ENCODE results near the gene PIK3R3.

Gene PIK3R3

DNA sequence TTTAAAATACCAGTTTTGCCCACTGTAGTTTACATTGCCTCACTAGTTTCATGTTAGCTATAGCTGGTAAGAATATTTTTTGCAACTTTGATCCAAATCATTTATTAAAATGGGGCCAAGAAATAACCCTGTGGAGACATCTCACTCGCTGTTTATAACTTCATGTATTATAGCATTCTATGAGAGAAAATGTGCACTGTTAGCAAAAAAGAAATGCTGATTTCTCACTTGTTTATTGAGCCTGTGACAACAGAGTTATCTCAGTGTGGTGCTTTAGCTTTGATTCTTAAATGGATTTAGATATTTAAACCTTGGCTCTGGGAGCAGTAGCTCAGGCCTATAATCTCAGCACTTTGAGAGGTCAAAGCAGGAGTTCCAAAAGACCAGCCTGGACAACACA is 127.9 kb downstream of the PIK3R3 start:
- Histone ChIP-seq H3K27me3 (ENCODE audit: control insufficient read depth in 1 of 2, insufficient read depth in 2 of 2, low read length in 2 of 2) (no peaks in the 10 kb centered on the region), H3K4me3 (ENCODE audit: low read length in 2 of 2) (no peak overlapping the region), H3K9me3 (ENCODE audit: control insufficient read depth in 2 of 2, low read length in 2 of 2) (no peaks in the 10 kb centered on the region), H3K4me1 (ENCODE audit: control insufficient read depth, insufficient read depth, low read length) (no peaks in the 10 kb centered on the region), H3K27ac (ENCODE audit: low read length) (no peak overlapping the region), H3K9ac (ENCODE audit: low read length in 2 of 2) (no peak overlapping the region), H3K36me3 (ENCODE audit: control insufficient read depth in 2 of 2, insufficient read depth in 2 of 2, low read length in 2 of 2) (peaks cover 19 to 21% of the 10 kb centered on the region in 2 donors)

- H3K27ac ChIP-seq (ENCODE audit: low read length), result no peak overlapping the region
- no peak overlapping the region for H3K9ac ChIP-seq (ENCODE audit: low read length in 2 of 2)
- no peaks in the 10 kb centered on the region for H3K4me1 ChIP-seq (ENCODE audit: control insufficient read depth, insufficient read depth, low read length)
- H3K4me3 ChIP-seq (ENCODE audit: low read length in 2 of 2), result no peak overlapping the region
- H3K27me3 ChIP-seq (ENCODE audit: control insufficient read depth in 1 of 2, insufficient read depth in 2 of 2, low read length in 2 of 2), result no peaks in the 10 kb centered on the region
- H3K9me3 ChIP-seq (ENCODE audit: control insufficient read depth in 2 of 2, low read length in 2 of 2), result no peaks in the 10 kb centered on the region
- peaks cover 10 to 12% of the 10 kb centered on the region in 2 donors for H3K36me3 ChIP-seq (ENCODE audit: control insufficient read depth in 2 of 2, insufficient read depth in 2 of 2, low read length in 2 of 2)
Measured at GRCh38 chr1:46003315-46003714, 129.1 kb downstream of the PIK3R3 start.

GRCh38 chr1:46002551-46003150 is 129.8 kb downstream of the PIK3R3 start:
- no peak overlapping the region for H3K9ac ChIP-seq (ENCODE audit: low read length in 2 of 2)
- H3K27ac ChIP-seq (ENCODE audit: low read length), result no peak overlapping the region
- peaks cover 9 to 12% of the 10 kb centered on the region in 2 donors for H3K36me3 ChIP-seq (ENCODE audit: control insufficient read depth in 2 of 2, insufficient read depth in 2 of 2, low read length in 2 of 2)
- H3K4me3 ChIP-seq (ENCODE audit: low read length in 2 of 2), result no peak overlapping the region
- H3K27me3 ChIP-seq (ENCODE audit: control insufficient read depth in 1 of 2, insufficient read depth in 2 of 2, low read length in 2 of 2), result no peaks in the 10 kb centered on the region
- no peaks in the 10 kb centered on the region for H3K4me1 ChIP-seq (ENCODE audit: control insufficient read depth, insufficient read depth, low read length)
- H3K9me3 ChIP-seq (ENCODE audit: control insufficient read depth in 2 of 2, low read length in 2 of 2), result no peaks in the 10 kb centered on the region

DNA sequence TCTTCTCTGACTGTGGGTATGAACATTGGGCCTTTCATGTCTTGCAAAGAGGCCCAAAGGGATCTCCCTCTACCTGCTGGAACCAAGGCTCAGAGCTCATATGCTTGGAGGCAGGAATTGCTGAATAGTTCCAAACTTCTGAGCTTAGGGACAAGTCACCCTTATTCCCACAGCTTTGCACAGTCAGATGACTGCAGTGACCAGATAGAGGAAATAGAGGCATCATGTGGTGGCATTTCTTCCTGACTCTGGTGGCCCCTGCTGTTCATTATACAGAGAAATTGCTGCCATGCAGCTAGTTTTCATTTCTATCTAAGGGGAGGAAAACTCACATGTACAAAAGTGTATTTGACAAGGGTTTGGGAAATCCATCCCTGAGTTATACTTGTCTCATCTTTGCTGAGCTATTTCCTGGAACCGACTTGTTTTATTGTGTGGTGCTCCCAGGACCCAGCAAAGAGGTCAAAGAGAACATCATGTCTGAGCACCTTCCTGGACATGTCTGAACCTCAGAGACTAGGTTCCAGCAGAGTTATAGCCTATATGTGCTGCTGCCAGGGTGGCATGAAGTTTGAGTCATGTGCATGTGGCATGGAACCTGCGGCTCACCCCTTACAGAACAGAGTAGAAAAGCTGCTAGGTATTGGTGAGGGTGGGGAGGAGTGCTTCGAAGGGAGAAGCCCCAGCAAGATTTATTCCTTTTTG is 131.2 kb downstream of the PIK3R3 start:
- Histone ChIP-seq H3K4me3 (ENCODE audit: low read length in 2 of 2) (no peak overlapping the region), H3K4me1 (ENCODE audit: control insufficient read depth, insufficient read depth, low read length) (no peaks in the 10 kb centered on the region), H3K27me3 (ENCODE audit: control insufficient read depth in 1 of 2, insufficient read depth in 2 of 2, low read length in 2 of 2) (no peaks in the 10 kb centered on the region), H3K9ac (ENCODE audit: low read length in 2 of 2) (no peak overlapping the region), H3K27ac (ENCODE audit: low read length) (no peak overlapping the region), H3K9me3 (ENCODE audit: control insufficient read depth in 2 of 2, low read length in 2 of 2) (no peaks in the 10 kb centered on the region), H3K36me3 (ENCODE audit: control insufficient read depth in 2 of 2, insufficient read depth in 2 of 2, low read length in 2 of 2) (peaks cover 3 to 4% of the 10 kb centered on the region in 2 donors)

DNA sequence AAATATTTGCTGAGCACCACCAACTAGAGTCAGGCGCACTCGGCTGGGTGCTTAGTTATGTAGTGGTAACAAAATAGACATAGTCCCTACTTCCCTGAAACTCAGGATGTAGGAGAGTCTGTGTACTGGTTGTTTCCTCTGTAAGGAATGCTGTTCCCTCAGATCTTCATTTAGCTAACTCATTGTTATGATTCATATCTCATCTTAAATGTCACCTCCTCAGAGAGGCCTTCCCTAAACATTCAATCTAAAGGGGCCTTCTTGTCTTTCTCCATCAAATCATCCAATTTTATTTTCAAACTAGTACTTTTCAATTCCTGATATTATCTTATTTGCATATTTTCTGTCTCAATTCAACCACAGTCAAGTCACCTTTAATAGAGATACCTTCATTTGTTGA is 132.9 kb downstream of the PIK3R3 start:
- Histone ChIP-seq H3K27ac (ENCODE audit: low read length) (no peak overlapping the region), H3K27me3 (ENCODE audit: control insufficient read depth in 1 of 2, insufficient read depth in 2 of 2, low read length in 2 of 2) (no peaks in the 10 kb centered on the region), H3K4me3 (ENCODE audit: low read length in 2 of 2) (no peak overlapping the region), H3K4me1 (ENCODE audit: control insufficient read depth, insufficient read depth, low read length) (no peaks in the 10 kb centered on the region), H3K9me3 (ENCODE audit: control insufficient read depth in 2 of 2, low read length in 2 of 2) (no peaks in the 10 kb centered on the region), H3K9ac (ENCODE audit: low read length in 2 of 2) (no peak overlapping the region), H3K36me3 (ENCODE audit: control insufficient read depth in 2 of 2, insufficient read depth in 2 of 2, low read length in 2 of 2) (peaks cover 3 to 4% of the 10 kb centered on the region in 2 donors)

DNA sequence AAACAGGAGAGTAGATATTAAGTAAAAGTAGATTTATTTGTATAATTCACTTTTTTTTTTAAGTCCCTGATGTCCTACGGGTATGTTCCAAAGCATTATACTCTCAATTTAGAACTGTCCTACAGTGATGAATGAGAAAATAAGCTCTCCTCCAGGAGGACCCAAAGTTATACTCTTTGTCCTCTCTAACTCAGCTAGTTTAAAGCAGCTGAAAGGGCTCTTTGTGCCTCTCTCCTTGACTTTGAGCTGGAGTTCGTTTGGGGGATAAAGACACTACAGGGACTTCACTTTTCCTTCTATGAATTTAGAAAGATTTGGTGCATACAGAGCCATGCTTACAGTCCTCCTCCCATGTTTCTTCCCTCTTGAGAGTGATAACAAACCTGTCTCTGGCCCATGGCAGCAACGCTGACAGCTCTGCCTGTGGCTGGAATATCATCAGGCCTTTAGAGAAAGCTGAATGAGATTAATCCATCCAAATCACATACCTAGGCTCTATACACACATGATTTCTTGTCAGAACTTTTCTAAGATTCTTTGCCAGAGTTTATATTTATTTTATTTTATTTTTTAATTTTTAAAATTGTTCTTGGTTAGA is 134.3 kb downstream of the PIK3R3 start:
- Histone ChIP-seq H3K27me3 (ENCODE audit: control insufficient read depth in 1 of 2, insufficient read depth in 2 of 2, low read length in 2 of 2) (no peaks in the 10 kb centered on the region), H3K36me3 (ENCODE audit: control insufficient read depth in 2 of 2, insufficient read depth in 2 of 2, low read length in 2 of 2) (peaks cover 3 to 4% of the 10 kb centered on the region in 2 donors), H3K4me3 (ENCODE audit: low read length in 2 of 2) (no peak overlapping the region), H3K9ac (ENCODE audit: low read length in 2 of 2) (no peak overlapping the region), H3K4me1 (ENCODE audit: control insufficient read depth, insufficient read depth, low read length) (no peaks in the 10 kb centered on the region), H3K27ac (ENCODE audit: low read length) (no peak overlapping the region), H3K9me3 (ENCODE audit: control insufficient read depth in 2 of 2, low read length in 2 of 2) (no peaks in the 10 kb centered on the region)

GRCh38 chr1:45995298-45995697 is 137.1 kb downstream of the PIK3R3 start:
- Histone ChIP-seq H3K4me1 (ENCODE audit: control insufficient read depth, insufficient read depth, low read length) (no peaks in the 10 kb centered on the region), H3K27ac (ENCODE audit: low read length) (no peak overlapping the region), H3K27me3 (ENCODE audit: control insufficient read depth in 1 of 2, insufficient read depth in 2 of 2, low read length in 2 of 2) (no peaks in the 10 kb centered on the region), H3K9ac (ENCODE audit: low read length in 2 of 2) (no peak overlapping the region), H3K4me3 (ENCODE audit: low read length in 2 of 2) (no peak overlapping the region), H3K36me3 (ENCODE audit: control insufficient read depth in 2 of 2, insufficient read depth in 2 of 2, low read length in 2 of 2) (peaks cover 0 to 1% of the 10 kb centered on the region in 2 donors), H3K9me3 (ENCODE audit: control insufficient read depth in 2 of 2, low read length in 2 of 2) (no peaks in the 10 kb centered on the region)

DNA sequence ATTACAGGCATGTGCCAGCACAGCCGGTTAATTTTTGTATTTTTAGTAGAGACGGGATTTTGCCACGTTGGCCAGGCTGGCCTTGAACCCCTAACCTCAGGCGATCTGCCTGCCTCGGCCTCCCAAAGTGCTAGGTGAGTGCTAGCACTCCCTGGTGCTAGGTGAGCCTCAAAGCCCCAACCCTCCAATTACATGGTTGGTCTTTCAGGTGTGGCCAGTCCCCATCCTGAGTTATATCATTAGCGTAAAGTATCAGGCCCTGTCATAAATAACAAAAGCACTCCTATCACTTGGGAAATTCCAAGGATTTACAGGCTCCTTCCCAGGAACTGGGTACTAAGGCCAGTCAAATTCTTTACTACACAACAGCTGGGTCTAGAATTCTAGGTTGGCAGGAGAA is 138.0 kb downstream of the PIK3R3 start:
- Histone ChIP-seq H3K4me1 (ENCODE audit: control insufficient read depth, insufficient read depth, low read length) (no peaks in the 10 kb centered on the region), H3K9ac (ENCODE audit: low read length in 2 of 2) (no peak overlapping the region), H3K36me3 (ENCODE audit: control insufficient read depth in 2 of 2, insufficient read depth in 2 of 2, low read length in 2 of 2) (no peaks in the 10 kb centered on the region), H3K27ac (ENCODE audit: low read length) (no peak overlapping the region), H3K4me3 (ENCODE audit: low read length in 2 of 2) (no peak overlapping the region), H3K27me3 (ENCODE audit: control insufficient read depth in 1 of 2, insufficient read depth in 2 of 2, low read length in 2 of 2) (no peaks in the 10 kb centered on the region), H3K9me3 (ENCODE audit: control insufficient read depth in 2 of 2, low read length in 2 of 2) (no peaks in the 10 kb centered on the region)

Data from stomach smooth muscle (tissue), 2 donors.